IMR-90 (cell line): ENCODE data around the gene NRP1. TPM values are rescaled to one million over a fixed set of nuclear protein-coding genes. Genes with fewer than 3 reads are reported as not detected.
A peak's percentile ranks its signal among the peaks of the same experiment; 100 is the strongest.

Experiments
- ATAC-seq: fragments of 200-7000 bp; cut with Tn5 transposase; 2 replicates; pipeline ENCODE4 v1.9.1; 2020; ENCODE audit warnings: low read depth, mild to moderate bottlenecking, moderate library complexity
- BruUV-seq: library from RNA; stranded (reverse); fragments of 400-500 nt; replicated peaks from 2 replicates; lab custom pipeline; 2021; lab: Mats Ljungman, UMichigan
- CTCF ChIA-PET: fragments of 300-600 bp; formaldehyde crosslinking; extraction: SDS; loops from one replicate; lab custom pipeline; 2021; ENCODE audit warnings: antibody characterized with exemption; lab: Yijun Ruan, JAX
- POLR2A ChIA-PET: fragments of 300-600 bp; sonication (Branson Sonifier 250); formaldehyde crosslinking; loops from one replicate; lab custom pipeline; 2022; ENCODE audit warnings: antibody characterized with exemption; ENCODE audit not compliant: unreplicated experiment; lab: Charles Lee
- DNase-seq: peaks from one replicate; pipeline ENCODE4 v3.0.0; 2013
- H2AFZ ChIP-seq: replicated peaks from 2 replicates; pipeline ENCODE3; 2013; ENCODE audit warnings: low read length, mild to moderate bottlenecking; ENCODE audit not compliant: poor library complexity
- H2AK5ac ChIP-seq: 2 replicates; pipeline ENCODE4 v1.6.1; 2013; ENCODE audit warnings: low read depth, low read length, inconsistent platforms
- H2AK9ac ChIP-seq: replicated peaks from 2 replicates; pipeline ENCODE3; 2013; ENCODE audit warnings: mild to moderate bottlenecking, low read depth, low read length, moderate library complexity; ENCODE audit not compliant: poor library complexity
- H2BK120ac ChIP-seq: 2 replicates; pipeline ENCODE4 v1.6.1; 2013; ENCODE audit warnings: low read depth, low read length, inconsistent platforms
- H2BK15ac ChIP-seq: 3 replicates; pipeline ENCODE4 v1.6.1; 2013; ENCODE audit warnings: low read depth, low read length, inconsistent platforms
- H2BK20ac ChIP-seq: 2 replicates; pipeline ENCODE4 v1.6.1; 2013; ENCODE audit warnings: low read depth, mild to moderate bottlenecking, inconsistent platforms, low read length, moderate library complexity
- H2BK5ac ChIP-seq: 2 replicates; pipeline ENCODE4 v1.6.1; 2013; ENCODE audit warnings: mild to moderate bottlenecking, low read depth, low read length, inconsistent platforms; ENCODE audit not compliant: poor library complexity, severe bottlenecking
- H3K14ac ChIP-seq: replicated peaks from 2 replicates; pipeline ENCODE4 v1.6.1; 2013; ENCODE audit warnings: low read depth, low read length, inconsistent platforms
- H3K18ac ChIP-seq: 2 replicates; pipeline ENCODE4 v1.6.1; 2013; ENCODE audit warnings: low read depth, low read length, control low read depth
- H3K23ac ChIP-seq: 2 replicates; pipeline ENCODE4 v1.6.1; 2013; ENCODE audit warnings: low read depth, low read length, inconsistent platforms
- H3K27ac ChIP-seq: 2 replicates; pipeline ENCODE4 v1.5.1; 2013; ENCODE audit warnings: mild to moderate bottlenecking, control low read depth, low read length; ENCODE audit not compliant: insufficient read depth
- H3K27me3 ChIP-seq: 2 replicates; pipeline ENCODE4 v1.6.1; 2013; ENCODE audit warnings: low read length; ENCODE audit not compliant: control insufficient read depth, insufficient read depth
- H3K36me3 ChIP-seq: 2 replicates; pipeline ENCODE4 v1.6.1; 2013; ENCODE audit warnings: low read length, mixed read lengths; ENCODE audit not compliant: control insufficient read depth, insufficient read depth
- H3K4ac ChIP-seq: 2 replicates; pipeline ENCODE4 v1.6.1; 2013; ENCODE audit warnings: low read depth, low read length, inconsistent platforms
- H3K4me1 ChIP-seq: 2 replicates; pipeline ENCODE4 v1.6.1; 2013; ENCODE audit warnings: low read length, mixed read lengths; ENCODE audit not compliant: control insufficient read depth, insufficient read depth
- H3K4me2 ChIP-seq: 2 replicates; pipeline ENCODE4 v1.6.1; 2013; ENCODE audit warnings: low read depth, mild to moderate bottlenecking, control low read depth, low read length, moderate library complexity
- H3K4me3 ChIP-seq: 2 replicates; pipeline ENCODE4 v1.5.1; 2013; ENCODE audit warnings: low read depth, mild to moderate bottlenecking, control low read depth, low read length, moderate library complexity; ENCODE audit not compliant: insufficient read depth
- H3K56ac ChIP-seq: 2 replicates; pipeline ENCODE4 v1.6.1; 2013; ENCODE audit warnings: low read length, inconsistent platforms; ENCODE audit not compliant: insufficient read depth; ENCODE audit errors: extremely low read depth
- H3K79me1 ChIP-seq, 2 experiments: 2 replicates each; pipeline ENCODE4 v1.6.1; 2013; ENCODE audit warnings: low read length in 2 of 2, inconsistent platforms in 1 of 2, low read depth in 1 of 2
- H3K9ac ChIP-seq: 2 replicates; pipeline ENCODE4 v1.6.1; 2013; ENCODE audit warnings: low read depth, low read length, control low read depth
- H3K9me1 ChIP-seq: 2 replicates; pipeline ENCODE4 v1.6.1; 2013; ENCODE audit warnings: low read length, inconsistent platforms; ENCODE audit not compliant: insufficient read depth
- H3K9me3 ChIP-seq: 2 replicates; pipeline ENCODE4 v1.6.1; 2013; ENCODE audit warnings: low read length; ENCODE audit not compliant: control insufficient read depth, insufficient read depth
- H4K20me1 ChIP-seq: 2 replicates; pipeline ENCODE4 v1.6.1; 2013; ENCODE audit warnings: low read length, inconsistent platforms; ENCODE audit not compliant: insufficient read depth
- H4K5ac ChIP-seq: 2 replicates; pipeline ENCODE4 v1.6.1; 2013; ENCODE audit warnings: mild to moderate bottlenecking, low read depth, low read length, control low read depth
- H4K8ac ChIP-seq, 2 experiments: 2 replicates each; pipeline ENCODE4 v1.6.1; 2013; ENCODE audit warnings: low read depth in 2 of 2, low read length in 2 of 2, control low read depth in 1 of 2, inconsistent platforms in 1 of 2
- H4K91ac ChIP-seq: 2 replicates; pipeline ENCODE4 v1.6.1; 2013; ENCODE audit warnings: low read depth, low read length, inconsistent platforms; ENCODE audit not compliant: insufficient read depth
- BHLHE40 ChIP-seq: fragments of 150-350 bp; IDR thresholded peaks from 2 replicates; pipeline ENCODE4 v1.6.1; 2016; ENCODE audit warnings: mild to moderate bottlenecking, low read depth, low read length
- CEBPB ChIP-seq: IDR thresholded peaks from 2 replicates; pipeline ENCODE4 v1.6.1; 2012; ENCODE audit warnings: low read depth, low read length, improper control_type of control experiment
- CHD1 ChIP-seq: IDR thresholded peaks from 2 replicates; pipeline ENCODE4 v1.6.1; 2012; ENCODE audit warnings: low read depth, low read length, improper control_type of control experiment
- CTCF ChIP-seq: conservative IDR thresholded peaks from 2 replicates; pipeline ENCODE4 v1.5.1; 2012; ENCODE audit warnings: mild to moderate bottlenecking, low read depth, low read length, improper control_type of control experiment
- ELK1 ChIP-seq: fragments of 150-350 bp; IDR thresholded peaks from 2 replicates; pipeline ENCODE4 v1.6.1; 2016; ENCODE audit warnings: low read depth, mild to moderate bottlenecking, low read length, moderate library complexity, borderline replicate concordance
- FOS ChIP-seq: fragments of 150-350 bp; IDR thresholded peaks from 2 replicates; pipeline ENCODE4 v1.6.1; 2016; ENCODE audit warnings: low read depth, low read length
- MAFK ChIP-seq: IDR thresholded peaks from 2 replicates; pipeline ENCODE4 v1.6.1; 2012; ENCODE audit warnings: low read depth, low read length, improper control_type of control experiment
- MXI1 ChIP-seq: IDR thresholded peaks from 2 replicates; pipeline ENCODE4 v1.6.1; 2012; ENCODE audit warnings: low read depth, mild to moderate bottlenecking, low read length, moderate library complexity, borderline replicate concordance
- POLR2A ChIP-seq: IDR thresholded peaks from 2 replicates; pipeline ENCODE4 v1.6.1; 2012; ENCODE audit warnings: mild to moderate bottlenecking, low read depth, low read length
- RAD21 ChIP-seq: IDR thresholded peaks from 2 replicates; pipeline ENCODE4 v1.6.1; 2012; ENCODE audit warnings: low read length, improper control_type of control experiment
- RCOR1 ChIP-seq: IDR thresholded peaks from 2 replicates; pipeline ENCODE4 v1.6.1; 2012; ENCODE audit warnings: mild to moderate bottlenecking, low read length, improper control_type of control experiment; ENCODE audit not compliant: insufficient replicate concordance
- RFX5 ChIP-seq: IDR thresholded peaks from 2 replicates; pipeline ENCODE4 v1.8.0; 2012; ENCODE audit warnings: low read depth, mild to moderate bottlenecking, low read length, moderate library complexity
- SMC3 ChIP-seq: fragments of 150-350 bp; IDR thresholded peaks from 2 replicates; pipeline ENCODE4 v1.6.1; 2016; ENCODE audit warnings: low read depth, mild to moderate bottlenecking, antibody characterized with exemption, low read length, moderate library complexity
- dilution Hi-C: fragments of 300-500 bp; cut with HindIII; formaldehyde crosslinking; loops from one replicate; pipeline ENCODE4 v1.14.3; 2018; ENCODE audit warnings: low sequenced_read_pairs; ENCODE audit not compliant: unreplicated experiment
- in situ Hi-C: fragments of 300-500 bp; cut with MboI; formaldehyde crosslinking; loops from 3 replicates; pipeline ENCODE4 v1.14.3; 2019; ENCODE audit warnings: low sequenced_read_pairs, inconsistent platforms, mixed read lengths
- intact Hi-C: fragments of 100-400 bp; cut with micrococcal nuclease; formaldehyde crosslinking; loops from 2 replicates; pipeline ENCODE4 v1.10.0; 2022
- polyA plus RNA-seq, 3 experiments: library from polyadenylated mRNA; depleted of rRNA; stranded (reverse); fragments of >200 nt; gene quantifications; 2 replicates each; pipeline ENCODE4 v1.2.3, GENCODE V29; 2012; ENCODE audit warnings: low replicate concordance in 1 of 3
- total RNA-seq: library from RNA; depleted of rRNA; stranded (reverse); fragments of >200 nt; gene quantifications from 2 replicates; pipeline ENCODE4 v1.2.3, GENCODE V29; 2012

Gene NRP1
- total and polyA plus RNA-seq, 2 of the 4 experiments (the other 2 are of a cell fraction): 108 to 227 TPM

GRCh38 chr10:33134011-33134751 is 200.3 kb downstream of the NRP1 start (continued):
- TF ChIP-seq MXI1: 0 out of 2 replicates have a peak, but pooled peaks have one; percentile 49

- no peaks in the 10 kb centered on the region for H3K79me1 ChIP-seq
- no peaks in the 10 kb centered on the region for H4K20me1 ChIP-seq
- H4K8ac ChIP-seq: peak overlapping the region; percentile 9 to 11; a peak in 3 of 4 replicates
- peaks cover 28% of the 10 kb centered on the region for H3K4me1 ChIP-seq
- H3K23ac ChIP-seq: peak overlapping the region; percentile 68; the same call in 1 of the 2 replicates
- DNase-seq (no peak), ATAC-seq (no peak)
- no peak overlapping the region for H3K9ac ChIP-seq
- H3K4me3 ChIP-seq: no peak overlapping the region
- H3K18ac ChIP-seq: peak overlapping the region; percentile 45
- dilution Hi-C loops: no loop called here
- no peaks in the 10 kb centered on the region for H3K9me3 ChIP-seq
- H3K4me2 ChIP-seq: no peak overlapping the region
- peak overlapping the region; percentile 63 for H3K14ac ChIP-seq
- intact Hi-C loops: no loop called here
- peak overlapping the region; percentile 13 for H4K91ac ChIP-seq
- in situ Hi-C loops: no loop called here
- H2AK5ac ChIP-seq: peak overlapping the region; percentile 20
- POLR2A ChIA-PET: no interaction called here
- peaks cover 25% of the 10 kb centered on the region for H3K9me1 ChIP-seq
- H2BK5ac ChIP-seq: peak overlapping the region; percentile 19
- no peak overlapping the region for H2AFZ ChIP-seq
- peak overlapping the region; percentile 64; the same call in 1 of the 2 replicates for H3K4ac ChIP-seq
- no peaks in the 10 kb centered on the region for H3K27me3 ChIP-seq
- no TSS peak for BruUV-seq
- CTCF ChIA-PET: no interaction called here
- H2BK20ac ChIP-seq: peak overlapping the region; percentile 66; the same call in 1 of the 2 replicates
- no peak overlapping the region for H2AK9ac ChIP-seq
- no peak overlapping the region for H3K56ac ChIP-seq
- H2BK120ac ChIP-seq: peak overlapping the region; percentile 60; the same call in 1 of the 2 replicates
- peak overlapping the region; percentile 70; the same call in 1 of the 3 replicates for H2BK15ac ChIP-seq
- H4K5ac ChIP-seq: peak overlapping the region; percentile 39; the same call in 1 of the 2 replicates
- no peaks in the 10 kb centered on the region for H3K36me3 ChIP-seq
- H3K27ac ChIP-seq: no peak overlapping the region
- TF ChIP-seq SMC3 (no peak), CEBPB (no peak), CHD1 (no peak), POLR2A (no peak), RCOR1 (no peak), FOS (no peak), MXI1 (no peak), CTCF (no peak), RFX5 (no peak), ELK1 (no peak), RAD21 (no peak), MAFK (no peak), BHLHE40 (no peak)
These were observed 200.9 kb downstream of the NRP1 start for GRCh38 chr10:33133557-33133956.
